ENCODE measurements around the gene TRIM61. TPM values are rescaled to one million over a fixed set of nuclear protein-coding genes. Genes with fewer than 3 reads are reported as not detected.
"Not testable (repeated sequence)": the region's sequence is repeated elsewhere in the genome, so short reads cannot be mapped to it uniquely, and the experiment has no call there.

TRIM61 gene
- total RNA-seq (1 to 10 TPM in 5 of 7 donors, under 1 TPM in 1, not detected in 1; 0.52 to 1.8 (median 1.5) TPM), polyA plus RNA-seq (1 to 10 TPM in 1 of 3 donors, under 1 TPM in 2; 0.65 to 1.4 (median 0.70) TPM)
- long read RNA-seq, donor 1: 0 reads
- long read RNA-seq, donor 2: 0 reads

DNA sequence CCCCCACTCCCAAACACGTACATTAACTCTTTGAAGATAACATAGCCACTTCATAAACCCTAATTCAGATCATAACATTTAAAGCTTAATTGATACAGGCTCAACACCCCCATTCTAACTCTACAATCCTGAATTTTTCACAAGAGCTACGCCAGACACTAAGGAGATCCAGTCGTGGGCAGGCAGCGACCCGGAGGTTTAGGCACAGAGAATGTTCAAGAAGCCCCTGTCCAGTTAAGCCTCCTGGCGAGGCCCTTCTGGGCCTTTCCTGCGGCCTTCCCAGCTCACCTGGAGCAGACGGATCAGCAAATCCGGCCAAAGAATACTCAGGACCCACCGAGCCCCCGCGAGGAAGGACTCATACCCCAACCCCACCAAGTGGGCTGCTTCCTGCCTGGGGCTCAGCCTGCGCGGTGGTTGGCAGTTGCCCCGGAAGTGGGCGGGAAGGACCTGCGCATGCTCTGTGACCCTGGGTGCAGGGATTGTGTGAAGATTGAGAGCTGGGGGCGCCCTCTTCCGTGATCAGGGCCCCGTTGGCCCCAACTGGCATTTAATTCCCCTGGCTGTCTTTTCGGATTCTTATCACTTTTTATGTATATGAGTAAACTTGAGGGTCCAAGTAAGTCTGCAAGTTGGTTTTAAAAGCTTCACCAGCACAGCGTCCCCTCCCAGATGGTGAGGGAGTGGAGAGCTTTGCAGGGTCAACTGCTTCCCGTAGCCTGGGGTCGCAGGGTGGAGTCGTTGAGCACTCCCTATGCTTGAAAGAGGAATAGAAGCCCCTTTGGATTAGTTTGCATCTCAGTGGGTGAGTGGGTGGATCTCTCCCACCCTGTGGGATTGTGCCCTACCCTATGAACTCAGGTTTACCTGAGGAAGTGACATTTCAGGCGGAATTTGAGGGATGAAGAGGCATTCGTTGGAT, at the start of gene TRIM61:
Gene TRIM61, minus strand, starts transcription at position 415 of the 922 bp plus-strand sequence. CDS start 7,655 bp downstream, outside the sequence.
- H3K27me3 ChIP-seq (replicated peaks in 1 of 7): peaks cover 0 to 3% (median 0%) of the 10 kb centered on the region in 7 donors

DNA sequence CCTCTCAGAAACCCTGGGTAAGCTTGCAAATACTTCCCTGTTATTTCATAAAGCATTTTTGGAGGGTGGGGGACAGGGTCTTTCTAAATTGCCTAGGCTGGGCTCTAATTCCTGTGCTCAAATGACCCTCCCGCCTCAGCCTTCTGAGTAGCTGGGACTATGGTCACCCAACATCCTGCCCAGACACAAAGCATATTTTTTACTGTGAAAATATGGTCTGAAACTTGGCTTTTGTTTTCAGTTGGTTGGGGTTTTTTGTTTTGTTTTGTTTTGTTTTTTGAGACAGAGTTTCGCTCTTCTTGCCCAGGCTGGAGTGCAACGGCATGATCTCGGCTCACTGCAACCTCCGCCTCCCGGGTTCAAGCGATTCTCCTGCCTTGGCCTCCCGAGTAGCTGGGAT, 48.3 kb upstream of the TRIM61 start:
- H3K4me3 ChIP-seq; DNase-seq; H3K9me3 ChIP-seq; intact Hi-C loops (cut with DNase I; ENCODE audit: low total_unique reads); H3K4me1 ChIP-seq; H3K27ac ChIP-seq; H3K27me3 ChIP-seq (replicated peaks in 1 of 7); H3K36me3 ChIP-seq: not testable (repeated sequence)
- WGBS, 5 donors: 91 to 95% (median 93%) methylated on average over 8 of the region's 8 CpGs

More for the DNA sequence above, at the start of gene TRIM61:
- Histone ChIP-seq H3K4me1 (peaks cover 0 to 7% (median 0%) of the 10 kb centered on the region in 6 donors), H3K27ac (peak within 1 kb of the TSS in 5 of 8 donors; percentile 27 to 76 (median 64)), H3K4me3 (peak within 1 kb of the TSS; percentile 2 to 68 (median 32)), H3K9me3 (no peaks in the 10 kb centered on the region), H3K36me3 (peaks cover 0 to 14% (median 0%) of the 10 kb centered on the region in 6 donors)
- no peak for DNase-seq
- intact Hi-C loops (cut with DNase I; ENCODE audit: low total_unique reads): no loop called here
- peak; percentile 69 to 83 (median 74) for TF ChIP-seq POLR2AphosphoS5 (IDR thresholded peaks at IDR 0.05)
- TF ChIP-seq, protein P1, sequence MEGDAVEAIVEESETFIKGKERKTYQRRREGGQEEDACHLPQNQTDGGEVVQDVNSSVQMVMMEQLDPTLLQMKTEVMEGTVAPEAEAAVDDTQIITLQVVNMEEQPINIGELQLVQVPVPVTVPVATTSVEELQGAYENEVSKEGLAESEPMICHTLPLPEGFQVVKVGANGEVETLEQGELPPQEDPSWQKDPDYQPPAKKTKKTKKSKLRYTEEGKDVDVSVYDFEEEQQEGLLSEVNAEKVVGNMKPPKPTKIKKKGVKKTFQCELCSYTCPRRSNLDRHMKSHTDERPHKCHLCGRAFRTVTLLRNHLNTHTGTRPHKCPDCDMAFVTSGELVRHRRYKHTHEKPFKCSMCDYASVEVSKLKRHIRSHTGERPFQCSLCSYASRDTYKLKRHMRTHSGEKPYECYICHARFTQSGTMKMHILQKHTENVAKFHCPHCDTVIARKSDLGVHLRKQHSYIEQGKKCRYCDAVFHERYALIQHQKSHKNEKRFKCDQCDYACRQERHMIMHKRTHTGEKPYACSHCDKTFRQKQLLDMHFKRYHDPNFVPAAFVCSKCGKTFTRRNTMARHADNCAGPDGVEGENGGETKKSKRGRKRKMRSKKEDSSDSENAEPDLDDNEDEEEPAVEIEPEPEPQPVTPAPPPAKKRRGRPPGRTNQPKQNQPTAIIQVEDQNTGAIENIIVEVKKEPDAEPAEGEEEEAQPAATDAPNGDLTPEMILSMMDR (IDR thresholded peaks at IDR 0.05 in 8 of 11, conservative IDR thresholded peaks at IDR 0.05 in 3 of 11): no peak
- 21 to 35% (median 28%) methylated on average over 13 to 27 of the region's 27 CpGs for WGBS, 5 donors

DNA sequence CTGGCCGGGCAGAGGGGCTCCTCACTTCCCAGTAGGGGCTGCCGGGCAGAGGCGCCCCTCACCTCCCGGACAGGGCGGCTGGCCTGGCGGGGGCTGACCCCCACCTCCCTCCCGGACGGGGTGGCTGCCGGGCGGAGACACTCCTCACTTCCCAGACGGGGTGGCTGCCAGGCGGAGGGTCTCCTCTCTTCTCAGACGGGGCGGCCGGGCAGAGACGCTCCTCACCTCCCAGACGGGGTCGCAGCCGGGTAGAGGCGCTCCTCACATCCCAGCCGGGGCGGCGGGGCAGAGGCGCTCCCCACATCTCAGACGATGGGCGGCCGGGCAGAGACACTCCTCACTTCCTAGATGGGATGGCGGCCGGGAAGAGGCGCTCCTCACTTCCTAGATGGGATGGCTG, 42.5 kb upstream of the TRIM61 start:
- H3K9me3 ChIP-seq; intact Hi-C loops (cut with DNase I; ENCODE audit: low total_unique reads); H3K27ac ChIP-seq; H3K4me3 ChIP-seq; H3K4me1 ChIP-seq; H3K36me3 ChIP-seq; DNase-seq; H3K27me3 ChIP-seq (replicated peaks in 1 of 7): not testable (repeated sequence)
- 94 to 95% (median 95%) methylated on average over 12 to 30 of the region's 30 CpGs; no CpG with 5 or more reads in 1 of the 5 donors for WGBS, 5 donors

DNA sequence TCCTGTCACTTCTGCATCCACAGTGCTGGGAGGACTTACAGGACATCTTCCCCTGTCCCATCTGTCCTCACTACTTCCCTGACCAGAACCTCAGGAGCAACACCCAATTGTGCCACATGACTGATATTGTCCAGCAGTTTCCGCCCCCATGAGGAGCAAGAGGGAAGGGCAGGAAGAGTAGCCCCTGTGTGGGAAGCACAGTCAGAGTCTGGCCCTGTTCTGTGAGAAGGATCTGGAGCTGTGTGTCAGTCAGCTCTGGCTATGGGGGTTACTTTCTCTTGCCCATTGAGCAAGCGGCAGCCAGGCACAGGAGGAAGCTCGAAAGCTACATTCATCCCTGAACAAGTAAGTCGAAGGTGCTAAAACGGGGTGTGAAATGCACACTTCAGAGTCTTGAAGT, 39.5 kb upstream of the TRIM61 start:
- TF ChIP-seq, protein P1 (IDR thresholded peaks at IDR 0.05 in 8 of 11, conservative IDR thresholded peaks at IDR 0.05 in 3 of 11): no peak
- TF ChIP-seq POLR2A (IDR thresholded peaks at IDR 0.05): no peak
- TF ChIP-seq POLR2AphosphoS5 (IDR thresholded peaks at IDR 0.05): no peak
- no peak for DNase-seq
- Histone ChIP-seq H3K27me3 (replicated peaks in 1 of 7) (no peaks in the 10 kb centered on the region), H3K36me3 (no peaks in the 10 kb centered on the region), H3K4me3 (no peak overlapping the region), H3K27ac (no peak overlapping the region), H3K9me3 (no peaks in the 10 kb centered on the region), H3K4me1 (no peaks in the 10 kb centered on the region)
- 53 to 69% (median 54%) methylated on average over 5 of the region's 5 CpGs for WGBS, 5 donors
- intact Hi-C loops (cut with DNase I; ENCODE audit: low total_unique reads): no loop called here

DNA sequence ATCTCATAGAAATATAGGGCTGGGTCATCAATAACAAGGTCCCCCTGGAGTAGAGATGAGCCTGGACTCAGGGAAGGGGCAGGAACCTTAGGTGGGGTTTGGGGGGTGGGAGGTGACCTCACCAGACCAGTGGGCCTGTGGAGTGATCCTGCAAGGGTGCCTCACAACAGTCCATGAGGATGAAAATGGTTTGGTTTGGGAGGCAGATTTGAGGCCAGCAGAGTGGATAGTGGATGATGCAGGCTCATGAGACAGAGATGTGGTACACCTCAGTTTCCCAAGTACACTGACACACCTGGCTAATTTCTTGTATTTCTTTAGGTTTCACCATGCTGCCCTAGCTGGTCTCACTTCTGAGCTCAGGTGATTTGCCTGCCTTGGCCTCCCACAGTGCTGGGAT, 36.2 kb upstream of the TRIM61 start:
- no peak for DNase-seq
- Histone ChIP-seq H3K9me3 (no peaks in the 10 kb centered on the region), H3K27me3 (replicated peaks in 1 of 7) (no peaks in the 10 kb centered on the region), H3K4me3 (no peak overlapping the region), H3K27ac (no peak overlapping the region), H3K36me3 (no peaks in the 10 kb centered on the region), H3K4me1 (no peaks in the 10 kb centered on the region)
- intact Hi-C loops (cut with DNase I; ENCODE audit: low total_unique reads): no loop called here
- no peak for TF ChIP-seq POLR2AphosphoS5 (IDR thresholded peaks at IDR 0.05)
- TF ChIP-seq, protein P1 (IDR thresholded peaks at IDR 0.05 in 8 of 11, conservative IDR thresholded peaks at IDR 0.05 in 3 of 11): no peak
- no peak for TF ChIP-seq POLR2A (IDR thresholded peaks at IDR 0.05)

All from spleen (tissue), 13 donors.